Fibroblast of peridontal ligament (primary cell): ENCODE data around the gene SLC38A9.
A peak's percentile ranks its signal among the peaks of the same experiment; 100 is the strongest.
"Not testable (repeated sequence)": the region's sequence is repeated elsewhere in the genome, so short reads cannot be mapped to it uniquely, and the experiment has no call there.

Source experiments
- DNase-seq: peaks from one replicate; pipeline ENCODE4 v3.0.0-alpha.2; 2010; ENCODE audit errors: extremely low read depth

The SLC38A9 gene, protein sequence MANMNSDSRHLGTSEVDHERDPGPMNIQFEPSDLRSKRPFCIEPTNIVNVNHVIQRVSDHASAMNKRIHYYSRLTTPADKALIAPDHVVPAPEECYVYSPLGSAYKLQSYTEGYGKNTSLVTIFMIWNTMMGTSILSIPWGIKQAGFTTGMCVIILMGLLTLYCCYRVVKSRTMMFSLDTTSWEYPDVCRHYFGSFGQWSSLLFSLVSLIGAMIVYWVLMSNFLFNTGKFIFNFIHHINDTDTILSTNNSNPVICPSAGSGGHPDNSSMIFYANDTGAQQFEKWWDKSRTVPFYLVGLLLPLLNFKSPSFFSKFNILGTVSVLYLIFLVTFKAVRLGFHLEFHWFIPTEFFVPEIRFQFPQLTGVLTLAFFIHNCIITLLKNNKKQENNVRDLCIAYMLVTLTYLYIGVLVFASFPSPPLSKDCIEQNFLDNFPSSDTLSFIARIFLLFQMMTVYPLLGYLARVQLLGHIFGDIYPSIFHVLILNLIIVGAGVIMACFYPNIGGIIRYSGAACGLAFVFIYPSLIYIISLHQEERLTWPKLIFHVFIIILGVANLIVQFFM

DNA sequence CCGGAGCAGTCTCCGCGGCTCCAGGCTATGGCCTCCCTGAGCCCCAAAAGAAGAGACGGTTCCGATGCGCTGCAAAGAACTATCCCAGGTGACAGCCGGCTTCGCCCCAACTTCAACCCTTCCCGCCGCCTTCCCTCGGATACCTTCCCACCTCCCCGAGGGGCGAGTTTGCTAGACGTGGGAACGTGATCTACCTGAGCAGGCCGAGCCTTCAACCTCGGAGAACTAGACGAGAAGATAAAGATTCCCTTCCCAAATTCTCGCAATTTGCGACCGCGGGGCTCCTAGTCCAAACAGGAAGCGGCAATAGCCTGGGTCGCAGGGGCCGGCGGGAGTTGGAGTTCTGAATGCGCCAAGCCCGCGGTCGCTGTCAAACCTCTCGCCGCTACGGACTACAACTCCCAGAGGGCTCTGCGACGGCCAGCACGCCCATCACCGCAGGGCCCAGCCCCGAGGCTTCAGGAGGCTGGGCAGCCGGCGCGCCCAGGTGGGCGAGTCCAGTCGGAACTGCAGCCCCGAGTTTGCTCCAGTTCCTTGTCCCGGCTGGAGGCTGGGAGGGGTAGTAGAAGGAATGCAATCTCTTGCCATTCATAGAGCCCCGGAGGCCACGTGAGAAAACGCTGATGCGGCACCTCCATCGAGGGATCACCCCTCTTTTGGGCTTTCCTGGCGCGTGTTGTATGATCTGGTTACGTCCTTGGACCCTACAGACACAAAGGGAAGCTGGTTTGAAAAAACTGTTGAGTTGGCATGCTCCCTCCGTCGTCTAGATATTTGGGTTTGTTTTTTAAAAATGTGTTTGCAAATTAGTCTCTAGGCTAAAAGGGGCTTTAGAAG is at the start of gene SLC38A9:
Gene SLC38A9, minus strand, starts transcription at position 302 of the 837 bp plus-strand sequence. CDS start 14,366 bp downstream, outside the sequence.
- DNase-seq: peak; percentile 90

- DNase-seq: not testable (repeated sequence)
These were observed 49.6 kb upstream of the SLC38A9 start for GRCh38 chr5:55761721-55762120.

GRCh38 chr5:55758714-55759113 is 46.6 kb upstream of the SLC38A9 start:
- no peak for DNase-seq

GRCh38 chr5:55758231-55758630 is 46.1 kb upstream of the SLC38A9 start:
- DNase-seq: no peak

DNA sequence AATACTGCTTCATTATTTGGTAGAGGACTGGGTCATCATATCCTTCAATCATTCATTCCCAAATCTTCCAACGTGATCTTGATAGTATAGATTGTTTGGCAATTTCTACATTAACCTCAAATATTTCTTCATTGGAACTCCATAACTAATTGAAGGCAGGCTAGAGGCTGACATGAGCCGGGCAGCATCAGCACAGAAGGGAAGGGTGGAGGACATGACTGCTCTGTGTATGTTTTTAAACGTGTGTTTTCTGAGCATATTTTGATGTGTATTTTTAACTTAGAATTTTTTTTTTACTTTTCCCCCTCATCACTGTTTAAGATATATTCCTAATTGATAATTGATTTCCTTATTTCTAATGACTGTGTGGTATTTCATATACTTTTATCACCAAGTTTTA is 38.4 kb upstream of the SLC38A9 start:
- DNase-seq: no peak

- DNase-seq: no peak
These were observed 37.9 kb upstream of the SLC38A9 start for GRCh38 chr5:55750063-55750462.

DNA sequence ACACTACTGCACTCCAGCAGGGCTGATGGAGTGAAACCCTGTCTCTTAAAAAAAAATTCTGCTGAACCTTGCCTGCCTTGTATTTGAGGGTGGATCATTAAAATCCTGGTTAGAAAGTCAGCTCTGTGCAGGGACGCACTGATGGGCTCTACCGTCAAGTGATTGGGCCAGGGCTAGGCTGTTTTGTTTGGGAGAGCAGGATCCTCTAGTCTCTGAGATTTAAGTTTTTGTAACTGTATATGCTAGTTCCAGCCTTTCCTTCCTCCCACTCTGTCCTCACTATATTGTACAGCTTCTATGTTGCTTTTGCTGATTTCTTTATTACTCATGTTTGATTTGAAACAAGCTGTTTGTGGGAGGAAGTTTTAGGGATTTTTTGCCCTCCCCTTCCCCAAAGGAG is 37.3 kb upstream of the SLC38A9 start:
- DNase-seq: no peak

- no peak for DNase-seq
These were observed 35.7 kb upstream of the SLC38A9 start for GRCh38 chr5:55747778-55748318.

DNA sequence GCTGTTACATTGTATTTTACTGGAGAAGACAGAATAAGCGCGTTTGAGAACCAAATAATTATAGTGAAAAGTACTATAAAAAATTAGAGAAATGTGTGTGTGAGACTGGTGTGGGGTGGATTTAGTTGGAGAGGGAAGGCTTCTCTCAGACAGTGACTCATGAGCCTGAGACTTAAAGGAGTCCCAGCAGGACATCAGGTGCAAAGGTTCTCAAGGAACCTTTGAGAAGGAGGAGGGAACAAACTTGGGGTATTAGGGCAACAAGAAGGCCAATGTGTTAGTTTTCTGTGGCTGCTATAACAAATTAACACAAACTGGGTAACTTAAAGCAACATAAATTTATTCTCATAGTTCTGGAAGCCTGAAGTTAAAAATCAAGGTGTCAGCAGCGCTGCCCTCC is 30.7 kb upstream of the SLC38A9 start:
- DNase-seq: no peak

DNA sequence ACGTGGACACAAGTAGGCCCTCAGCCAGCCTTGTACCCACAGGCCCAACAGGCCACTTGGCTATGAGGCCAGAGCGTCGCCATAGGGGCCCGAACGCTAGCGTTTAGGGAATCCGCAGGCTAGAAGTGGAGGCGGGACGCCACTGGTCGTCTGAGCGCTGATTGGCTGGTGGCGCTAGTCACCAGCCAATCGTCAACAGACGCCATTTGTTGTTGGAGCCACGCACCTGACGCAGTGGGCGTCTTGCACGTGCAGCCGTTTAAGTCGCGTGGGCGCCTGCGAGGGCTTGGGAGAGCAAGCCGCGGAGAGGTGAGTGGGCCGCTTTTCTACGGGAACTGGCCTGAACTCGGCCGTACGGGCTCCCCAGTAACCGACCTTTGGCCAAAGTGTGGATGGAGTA is 25.7 kb upstream of the SLC38A9 start, which contains the start of gene DDX4:
Gene DDX4, plus strand, starts transcription at position 269 of the 400 bp plus-strand sequence. CDS start 903 bp downstream, outside the sequence.
- DNase-seq: no peak

DNA sequence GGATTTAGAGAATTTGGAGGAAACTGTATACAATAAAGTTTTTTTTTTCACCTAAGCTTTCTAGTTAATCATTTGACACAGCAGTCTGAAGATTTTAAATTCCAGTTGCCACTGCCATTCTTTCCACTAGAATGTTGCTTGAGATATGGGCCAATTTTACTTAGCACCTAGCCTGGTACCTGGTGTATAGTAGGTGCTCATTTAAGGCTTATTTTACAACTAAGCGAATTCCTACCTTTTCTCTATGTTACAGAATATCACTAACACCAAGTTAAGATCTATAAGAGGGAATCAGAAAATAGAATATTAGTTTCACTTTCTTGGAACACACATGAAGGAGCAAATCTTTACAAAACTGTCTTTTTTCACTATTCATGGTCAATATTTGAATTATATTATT is 22.5 kb upstream of the SLC38A9 start:
- DNase-seq: no peak

- no peak for DNase-seq
These were observed 20.5 kb upstream of the SLC38A9 start for GRCh38 chr5:55732585-55732984.

DNA sequence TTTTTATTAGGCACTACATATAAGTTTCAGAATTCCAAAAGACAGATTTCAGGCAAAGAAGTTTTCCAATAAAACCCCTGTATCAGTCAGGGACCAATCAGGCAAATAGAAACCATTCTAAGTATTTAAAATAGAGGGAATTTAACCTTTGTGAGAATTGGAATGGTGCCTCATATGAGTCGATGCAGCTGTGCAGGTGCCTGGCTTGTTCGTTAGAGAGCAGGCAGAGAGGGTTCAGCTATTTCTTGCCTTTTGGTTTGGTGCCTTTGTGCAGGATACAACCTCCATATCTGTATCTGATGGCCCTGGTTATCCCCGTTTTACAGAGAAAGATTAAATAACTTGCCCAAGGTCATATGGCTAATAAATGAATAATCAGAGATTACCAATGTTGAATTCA is 19.7 kb upstream of the SLC38A9 start:
- DNase-seq: no peak

DNA sequence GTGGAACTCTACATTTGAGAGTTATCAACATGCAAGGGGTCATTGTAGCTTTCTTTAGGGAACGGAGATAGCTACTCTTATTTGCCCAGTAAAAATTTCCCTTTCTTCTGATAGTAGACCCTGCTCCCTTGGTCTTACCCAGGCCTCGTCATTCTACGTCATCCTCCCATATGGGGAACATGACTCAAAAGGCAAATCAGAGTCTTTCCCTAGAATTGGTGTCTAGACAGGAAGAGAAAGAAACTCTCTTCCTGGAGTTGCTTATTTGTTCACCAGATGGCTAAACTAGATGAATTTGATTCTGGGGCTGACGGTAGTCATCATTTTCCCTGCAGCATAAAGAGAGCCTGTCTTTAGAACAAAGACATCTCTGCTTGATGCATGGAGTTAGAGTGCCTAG is 12.2 kb upstream of the SLC38A9 start:
- no peak for DNase-seq

DNA sequence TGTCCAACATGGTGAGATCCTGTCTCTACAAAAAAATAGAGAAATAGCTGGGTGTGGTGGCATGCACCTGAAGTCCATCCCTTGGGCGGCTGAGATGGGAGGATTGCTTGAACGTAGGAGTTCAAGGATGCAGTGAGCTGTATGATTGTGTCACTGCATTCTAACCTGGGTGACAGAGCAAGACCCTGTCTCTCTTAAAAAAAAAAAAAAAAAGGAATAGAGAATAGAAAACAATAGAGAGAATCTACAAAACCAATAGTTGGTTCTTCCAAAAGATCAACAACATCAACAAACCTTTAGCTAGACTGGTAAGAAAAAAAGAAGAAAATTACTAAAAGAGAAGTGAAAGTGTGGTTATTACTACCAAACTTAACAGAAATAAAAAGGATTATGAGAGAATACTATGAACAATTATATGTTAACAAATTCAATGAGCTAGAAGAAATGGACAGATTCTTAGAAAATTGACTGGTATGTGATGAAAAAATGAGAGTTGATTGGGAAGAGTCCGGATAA is 8.1 kb upstream of the SLC38A9 start:
- DNase-seq: no peak

- not testable (repeated sequence) for DNase-seq
These were observed 6.9 kb upstream of the SLC38A9 start for GRCh38 chr5:55719026-55719425.

GRCh38 chr5:55715519-55716078 is 3.5 kb upstream of the SLC38A9 start:
- no peak for DNase-seq

DNA sequence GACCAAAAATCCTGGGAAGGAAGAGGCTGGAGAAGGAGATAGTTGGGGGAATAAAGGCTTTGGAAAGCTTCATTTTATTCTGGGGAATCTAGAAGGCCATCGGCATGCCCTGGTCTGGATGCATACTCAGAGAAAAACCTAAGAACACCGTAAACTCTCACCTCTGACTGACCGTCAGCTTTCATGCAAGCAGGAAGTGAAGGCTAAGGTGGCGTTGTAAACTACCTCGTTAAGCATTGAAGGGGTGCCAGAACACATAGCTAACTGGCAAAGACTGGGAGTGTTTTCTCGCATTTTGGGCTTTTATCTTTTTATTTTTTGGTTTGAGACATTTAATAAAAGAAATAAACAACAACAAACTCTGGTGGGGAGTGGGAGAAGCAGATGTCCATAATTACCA is 2.6 kb upstream of the SLC38A9 start:
- no peak for DNase-seq

DNA sequence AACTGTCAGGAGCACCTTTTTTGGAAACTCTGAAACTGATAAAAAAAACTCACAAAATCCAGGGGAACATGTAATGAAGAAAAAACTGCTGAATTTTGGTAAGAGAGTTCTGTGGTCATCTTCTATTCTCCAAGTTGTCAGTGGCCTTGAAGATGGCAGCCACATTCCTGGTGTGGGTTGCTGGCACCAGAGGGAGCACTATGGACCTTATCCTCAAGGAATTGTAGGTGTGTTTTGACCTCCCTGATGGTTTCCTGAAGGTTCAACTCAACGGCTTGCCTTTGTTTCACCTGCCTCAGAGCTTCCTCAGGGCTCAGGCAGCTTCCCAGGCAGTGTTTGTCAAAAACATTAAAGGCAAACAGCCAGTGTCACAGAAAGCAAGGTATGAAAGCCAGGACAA is 2.2 kb upstream of the SLC38A9 start:
- DNase-seq: no peak

DNA sequence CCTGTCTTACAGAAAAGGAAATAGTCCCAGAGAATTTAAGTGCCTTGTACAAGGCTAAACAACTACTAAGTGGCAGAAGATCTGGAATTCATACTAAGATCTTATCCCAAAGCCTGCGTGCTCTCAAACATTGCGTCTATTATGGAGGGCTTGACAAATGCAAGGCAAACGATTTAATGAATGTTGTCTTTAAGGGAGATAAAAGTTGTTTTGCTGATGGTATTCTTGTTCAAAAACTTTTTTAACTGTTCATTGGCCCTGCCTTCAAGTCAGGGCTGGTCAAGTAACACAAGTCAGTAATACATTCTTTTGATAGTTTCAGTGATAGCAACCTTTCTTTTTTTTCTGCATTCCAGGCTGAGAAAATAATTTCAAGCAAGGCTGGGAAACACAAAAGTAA is 1.7 kb upstream of the SLC38A9 start:
- no peak for DNase-seq

DNA sequence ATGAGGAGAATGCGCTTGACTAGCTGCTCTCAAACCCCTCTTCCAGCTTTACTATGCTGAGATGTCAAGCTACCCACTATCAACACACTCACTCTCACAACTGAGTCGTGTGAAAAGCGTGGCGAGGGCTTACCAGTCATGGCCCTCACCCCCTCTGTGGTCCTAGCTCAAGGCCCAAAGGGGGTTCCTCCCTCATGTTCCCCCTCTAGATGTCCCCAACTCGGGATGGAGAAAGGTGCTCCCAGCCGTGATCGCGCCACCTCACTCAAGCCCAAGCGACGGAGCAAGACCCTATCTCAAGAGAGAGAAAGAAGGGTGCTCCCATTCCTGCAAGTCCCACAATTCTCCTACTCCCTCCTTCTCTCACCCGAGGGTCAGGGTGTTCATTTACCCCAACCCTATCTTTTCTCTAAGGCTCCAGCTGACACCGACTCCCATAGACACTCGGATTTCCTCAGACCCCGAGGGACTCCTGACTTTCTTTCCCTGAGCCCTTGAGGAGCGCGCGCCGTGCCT is 559 bp downstream of the SLC38A9 start:
- no peak for DNase-seq
